CD4-positive, alpha-beta T cell treated with Interleukin-4 for 1 hour (primary cell): ENCODE results near the gene C6.
"Not testable (repeated sequence)": the region's sequence is repeated elsewhere in the genome, so short reads cannot be mapped to it uniquely, and the experiment has no call there.

Experiments used
- DNase-seq, 2 donors: peaks; one replicate each; pipeline ENCODE4 v3.0.0-alpha.2; 2020 to 2022

The C6 gene

DNA sequence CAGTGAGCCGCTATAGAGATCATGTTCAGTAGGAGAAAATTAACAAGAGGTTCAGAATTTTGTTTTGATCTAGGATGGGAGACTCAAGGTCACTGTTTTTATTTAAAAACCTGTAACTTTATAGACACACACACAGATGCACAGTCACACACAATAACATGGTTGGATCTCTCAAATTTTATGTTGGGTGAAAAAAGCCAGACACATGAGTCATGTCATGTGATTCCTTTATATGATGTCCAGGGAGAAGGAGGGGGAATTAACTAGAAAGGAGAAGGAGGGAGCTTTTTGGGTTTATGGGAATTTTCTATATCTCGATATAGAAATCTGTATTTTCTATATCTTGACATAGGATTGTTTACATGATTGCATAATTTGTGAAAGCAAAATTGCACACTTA is 17.1 kb downstream of the C6 start:
- no peak for DNase-seq

DNA sequence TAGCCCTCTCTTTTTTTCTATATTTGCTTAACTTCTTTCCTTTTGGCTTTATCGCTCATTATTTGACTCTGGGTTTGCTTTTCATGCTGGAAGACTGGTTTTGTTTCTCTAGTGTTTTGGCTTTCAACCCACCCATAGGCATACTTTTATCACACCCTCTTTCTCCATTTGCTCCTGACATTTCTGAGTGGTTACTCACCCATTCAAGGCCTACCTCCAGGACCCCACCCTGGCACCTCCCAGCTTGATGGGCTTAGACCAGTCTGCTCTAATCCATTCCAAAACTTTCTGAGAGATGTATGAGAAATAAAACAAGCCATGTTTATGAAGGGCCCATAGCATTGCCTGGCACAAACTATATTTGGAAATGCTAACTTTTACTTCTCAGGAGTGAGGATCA is 18.1 kb downstream of the C6 start:
- DNase-seq, result no peak

DNA sequence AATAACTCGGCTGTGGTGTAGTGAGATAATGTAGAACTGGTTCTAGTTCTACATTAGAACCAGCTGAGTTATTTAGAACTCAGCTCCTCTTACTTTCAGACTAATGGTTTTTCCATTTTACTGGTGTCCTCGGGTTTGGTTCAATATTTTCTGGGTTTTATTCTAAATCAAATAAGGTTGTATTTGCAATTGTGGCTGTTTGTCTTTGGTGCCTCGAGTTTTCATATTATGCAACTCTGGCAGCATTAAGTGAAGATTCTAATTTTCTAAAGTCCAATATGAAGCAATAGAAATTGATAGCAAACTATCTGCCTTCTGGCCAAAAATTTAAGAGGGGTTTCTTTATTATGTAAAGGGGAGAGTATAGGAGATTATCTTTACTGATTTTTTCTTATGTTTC is 19.0 kb downstream of the C6 start:
- DNase-seq, result no peak

DNA sequence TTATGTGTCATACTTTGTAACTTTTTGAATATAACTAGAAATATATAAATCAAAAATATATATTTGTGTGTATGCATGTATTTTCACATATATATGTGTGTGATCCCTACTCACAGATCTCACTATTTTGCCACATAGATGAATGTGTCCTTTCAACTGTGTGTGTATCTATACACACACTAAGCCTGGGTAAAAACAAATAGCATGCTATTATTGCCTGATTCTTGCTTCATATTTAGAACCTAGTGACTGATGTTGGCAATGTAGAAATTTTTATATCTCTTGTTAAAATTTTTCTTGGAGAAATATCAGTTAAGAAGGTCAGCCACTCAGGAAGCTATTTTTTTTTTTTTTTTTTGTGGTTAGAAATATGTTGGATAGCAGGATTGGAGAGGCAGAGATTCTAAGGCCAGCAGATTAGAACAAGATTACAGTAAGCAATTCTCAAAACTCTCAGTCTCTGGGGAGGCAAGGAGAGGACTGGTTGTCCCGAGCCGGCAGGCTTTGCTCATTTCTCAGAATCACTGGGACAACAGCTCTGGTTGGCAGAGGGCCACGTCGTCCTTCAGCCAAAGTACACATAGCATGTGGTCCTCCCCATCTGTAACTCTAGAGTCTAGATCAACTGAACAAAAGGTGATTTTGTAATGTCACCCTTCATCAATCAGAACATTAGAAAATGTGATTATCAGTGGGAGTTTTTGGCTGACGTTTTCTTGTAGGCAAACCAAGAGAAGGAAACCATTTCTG is 19.7 kb downstream of the C6 start:
- no peak for DNase-seq

DNA sequence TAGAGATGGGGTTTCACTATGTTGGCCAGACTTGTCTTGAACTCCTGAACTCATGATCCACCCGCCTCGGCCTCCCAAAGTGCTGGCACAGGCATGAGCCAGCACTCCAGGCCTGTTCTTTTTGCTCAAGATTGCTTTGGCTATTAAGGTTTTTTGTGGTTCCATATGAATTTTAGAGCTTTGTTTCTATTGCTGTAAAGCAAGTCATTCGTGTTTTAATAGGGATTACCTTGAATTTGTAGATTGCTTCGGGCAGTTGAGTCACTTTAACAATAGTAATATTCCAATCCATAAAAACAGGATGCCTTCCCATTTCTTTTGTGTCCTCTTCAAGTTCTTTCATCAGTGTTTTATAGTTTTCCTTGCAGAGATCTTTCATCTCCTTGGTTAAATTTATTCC is 22.1 kb downstream of the C6 start:
- no peak for DNase-seq

DNA sequence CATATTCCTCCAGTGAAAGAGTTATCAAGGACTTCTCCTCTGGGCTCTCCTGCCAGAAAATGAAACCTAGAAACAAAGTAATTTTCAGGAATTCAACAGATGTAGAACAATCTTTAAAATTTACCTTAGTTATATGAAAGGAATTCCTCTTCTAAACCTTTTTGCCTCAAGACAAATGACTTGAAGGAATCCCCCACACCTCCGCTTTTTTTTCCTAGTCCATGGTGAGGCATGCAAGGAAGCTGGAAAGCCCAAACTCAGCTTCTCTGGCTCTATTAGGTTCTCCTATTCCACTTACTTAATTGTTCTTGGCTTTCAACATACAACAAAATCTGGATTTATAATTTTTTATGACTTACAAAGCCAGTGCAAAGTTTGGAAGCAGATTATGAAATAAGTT is 27.2 kb downstream of the C6 start:
- no peak for DNase-seq

DNA sequence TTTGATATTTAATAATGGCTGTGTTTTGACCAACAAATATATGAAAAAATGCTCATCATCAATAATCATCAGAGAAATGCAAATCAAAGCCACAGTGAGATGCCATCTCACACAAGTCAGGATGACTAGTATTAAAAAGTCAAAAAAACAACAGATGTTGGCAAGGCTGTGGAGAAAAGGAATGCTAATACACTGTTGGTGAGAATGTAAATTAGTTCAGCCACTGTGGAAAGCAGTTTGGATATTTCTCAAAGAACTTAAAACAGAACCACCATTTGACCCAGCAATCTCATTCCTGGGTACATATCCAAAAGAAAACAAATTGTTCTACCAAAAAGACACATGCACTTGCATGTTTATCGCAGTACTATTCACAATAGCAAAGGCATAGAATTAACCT is 30.0 kb downstream of the C6 start:
- DNase-seq, result not testable (repeated sequence)

DNA sequence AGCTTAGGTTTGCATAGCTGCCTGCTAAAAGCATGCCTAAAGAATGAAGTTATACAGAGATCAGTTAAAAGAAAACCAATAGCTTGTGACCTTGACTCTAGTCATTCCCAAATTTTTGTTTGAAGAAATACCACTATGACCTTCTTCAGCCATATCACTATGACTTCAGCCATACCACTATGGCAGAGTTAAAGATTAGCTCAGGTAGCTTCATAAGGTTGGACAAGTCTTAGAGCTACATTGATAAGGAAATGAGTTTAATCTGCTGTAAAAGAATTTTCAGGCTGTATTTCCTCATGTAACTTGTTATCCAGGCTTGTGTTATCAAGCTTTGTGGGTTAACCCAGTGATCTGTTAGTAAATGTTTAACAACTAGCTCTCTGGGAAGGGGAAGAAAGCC is 30.7 kb downstream of the C6 start:
- DNase-seq, result no peak

DNA sequence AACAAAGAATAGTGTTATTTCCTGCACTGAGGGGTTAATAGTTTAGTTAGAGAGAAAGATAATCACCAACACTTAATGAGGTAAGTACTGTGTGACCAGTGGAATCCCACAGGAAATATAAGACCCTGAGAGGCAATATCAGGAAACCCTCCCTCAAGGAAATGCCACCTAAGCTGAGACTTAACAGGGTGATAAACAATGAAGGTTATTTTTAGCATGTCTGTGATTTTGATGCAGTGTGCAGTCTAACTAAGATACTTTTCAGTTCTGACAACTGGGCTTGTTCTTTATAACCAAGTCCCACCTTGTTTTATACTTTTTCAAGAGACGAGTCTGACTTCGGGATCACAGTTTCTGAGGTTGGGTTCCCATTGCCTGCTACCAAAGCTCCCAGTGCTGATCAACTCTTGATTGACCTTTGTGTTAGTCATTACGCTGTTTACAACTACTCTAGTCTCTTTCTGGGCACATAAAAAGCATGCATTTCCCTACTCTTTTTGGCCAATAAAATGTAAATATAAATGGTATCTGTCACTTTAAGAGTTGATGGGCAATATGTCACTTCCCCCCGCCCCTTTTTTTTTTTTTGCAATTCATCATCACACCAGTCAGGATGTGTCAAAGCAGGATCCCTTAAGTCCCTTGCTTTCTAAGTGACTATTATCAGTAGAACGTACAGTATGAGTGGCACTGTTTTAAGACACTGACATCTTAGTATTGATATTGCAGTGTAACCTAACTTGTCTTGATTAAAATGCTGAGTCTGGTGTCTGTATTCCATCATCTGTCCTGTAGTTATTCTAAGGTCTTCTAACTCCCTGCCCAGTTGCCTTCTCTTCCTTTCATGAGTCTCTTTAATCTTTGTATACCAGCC is 31.4 kb downstream of the C6 start:
- DNase-seq, result no peak

DNA sequence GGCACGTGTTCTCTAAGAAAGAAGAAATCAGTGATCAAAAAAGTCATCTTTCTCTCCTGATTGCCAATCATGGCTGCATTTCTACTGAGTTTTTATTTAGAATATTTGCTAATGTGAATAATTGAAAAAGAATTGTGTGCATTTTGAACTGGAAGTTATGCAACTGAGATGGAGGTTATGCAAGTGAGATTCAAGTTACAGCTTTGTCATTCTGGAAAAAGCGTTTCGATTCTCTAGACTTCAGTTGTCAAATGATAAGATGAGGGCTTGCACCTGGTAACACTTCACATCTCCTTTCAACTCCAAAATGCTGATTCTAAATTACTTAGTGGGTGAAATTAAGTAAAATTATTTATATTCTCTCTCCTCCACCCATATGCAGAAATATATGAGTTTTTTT is 36.4 kb downstream of the C6 start:
- no peak for DNase-seq

DNA sequence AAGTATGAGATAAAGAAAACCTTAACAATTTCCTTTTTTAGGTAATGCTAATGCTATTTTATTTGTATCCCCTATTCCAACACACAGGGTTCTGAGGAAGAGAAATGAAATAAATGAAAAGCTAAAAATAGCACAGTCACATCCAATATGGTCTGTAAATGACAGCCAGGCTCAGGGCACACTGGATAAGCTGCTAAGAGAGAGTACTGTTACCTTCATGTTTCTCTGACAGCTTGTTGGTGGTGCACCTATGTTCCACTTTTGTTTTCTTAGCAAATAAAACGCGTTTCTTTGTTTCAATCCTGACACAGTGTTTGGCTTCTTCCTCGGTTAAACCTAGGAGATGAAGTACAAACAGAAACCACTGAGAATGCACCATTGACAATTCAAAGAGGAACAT is 41.3 kb downstream of the C6 start:
- no peak for DNase-seq

DNA sequence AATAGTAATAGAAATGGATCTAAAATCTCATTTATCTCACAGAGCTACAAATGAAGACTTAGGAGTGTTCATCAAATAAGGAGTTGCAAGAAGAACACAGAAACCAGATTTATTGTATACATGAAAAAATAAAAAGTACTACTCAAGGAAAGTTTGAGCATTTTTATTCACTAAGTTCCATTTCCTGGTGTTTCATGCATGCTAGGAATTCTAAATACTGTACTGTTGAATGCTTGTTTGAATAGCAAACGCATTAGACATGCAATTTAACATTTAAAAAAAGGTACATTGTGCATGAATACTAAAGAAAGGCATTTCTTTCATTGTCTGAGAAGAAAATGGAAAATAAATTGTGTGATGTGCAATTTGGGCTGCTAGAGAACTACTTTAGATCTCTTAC is 52.1 kb downstream of the C6 start:
- DNase-seq, result no peak

DNA sequence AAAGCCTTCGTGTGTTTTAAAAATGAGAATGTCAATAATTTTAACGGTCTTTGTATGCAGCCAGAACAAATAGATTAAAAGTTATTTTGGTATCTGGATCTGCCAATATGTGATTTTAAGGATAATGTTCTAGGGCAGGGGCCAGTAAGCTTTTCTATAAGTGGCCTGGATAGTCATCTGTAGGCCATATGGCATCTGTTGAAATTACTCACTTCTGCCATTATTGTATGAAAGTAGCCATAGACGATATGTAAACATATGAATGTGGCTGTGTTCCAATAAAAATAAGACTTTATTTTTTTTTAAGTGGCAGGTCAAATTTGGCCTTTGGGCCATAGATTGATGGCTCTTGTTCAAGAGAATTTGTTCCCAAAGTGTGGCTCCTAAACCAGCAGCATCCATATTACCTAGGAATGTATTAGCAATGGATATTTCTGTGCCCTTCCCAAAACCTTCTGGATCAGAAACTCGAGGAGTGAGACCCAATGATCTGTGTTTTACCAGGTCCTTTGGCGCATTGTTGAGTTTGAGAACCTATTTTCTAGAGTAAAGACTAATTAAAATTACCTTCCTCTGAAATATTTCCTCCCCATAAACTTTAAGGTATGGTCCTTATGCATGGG is 55.9 kb downstream of the C6 start:
- DNase-seq, result no peak

DNA sequence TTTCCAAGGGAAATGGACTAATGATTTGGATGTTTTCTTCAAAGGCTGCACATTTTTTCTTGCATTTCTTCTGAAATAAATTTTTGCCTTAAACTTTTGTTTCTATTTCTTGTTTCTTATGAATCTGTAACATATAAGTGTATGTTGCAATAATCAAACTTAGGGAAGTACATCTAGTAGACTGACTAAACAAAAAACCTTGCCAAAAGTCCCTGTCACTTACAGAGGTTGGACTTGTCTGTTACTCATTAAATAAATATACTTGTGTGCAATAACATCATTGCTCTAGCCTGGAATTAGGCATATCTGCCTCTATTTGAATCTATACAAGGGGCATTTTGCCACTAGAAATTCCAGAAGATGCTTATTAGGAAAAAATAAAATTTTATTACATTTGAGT is 56.6 kb downstream of the C6 start:
- DNase-seq, result no peak

DNA sequence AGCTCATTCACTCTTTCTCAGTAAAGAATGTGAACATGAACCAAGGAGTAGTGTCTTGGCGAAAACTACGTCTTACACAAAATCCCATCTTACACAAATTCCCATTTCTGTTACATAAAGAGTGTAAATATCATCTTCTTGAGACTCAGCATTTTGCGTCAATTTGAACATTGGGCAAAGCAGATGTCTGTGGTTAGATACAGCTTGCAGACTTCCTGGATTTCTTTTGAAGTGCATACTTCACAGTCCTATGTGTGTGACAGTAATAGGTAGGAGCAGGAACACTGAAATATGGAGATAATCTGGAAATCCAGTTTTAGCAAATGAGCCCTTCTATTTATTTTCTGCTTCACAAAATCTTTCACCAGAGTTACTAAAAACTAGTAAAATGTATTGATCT is 58.8 kb downstream of the C6 start:
- DNase-seq, result no peak

DNA sequence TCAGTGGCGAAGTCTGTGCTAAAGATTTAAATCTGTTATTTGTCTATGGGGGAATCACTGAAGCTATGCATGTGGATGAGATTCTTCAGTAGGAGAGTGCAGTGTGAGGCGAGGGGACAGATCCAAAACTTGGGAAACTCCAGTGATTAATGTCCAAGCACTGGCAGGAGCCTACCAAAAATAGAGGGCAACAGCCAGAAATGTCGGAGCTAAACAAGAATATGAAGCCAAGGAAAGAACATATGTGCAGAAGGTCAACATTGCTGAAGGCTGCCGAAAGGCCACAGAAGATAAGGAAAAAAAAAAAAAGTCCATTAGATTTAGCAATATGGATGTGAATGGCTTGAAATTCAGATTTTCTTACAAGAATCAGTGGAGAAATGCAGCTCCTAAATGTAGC is 61.8 kb downstream of the C6 start:
- DNase-seq, result no peak

DNA sequence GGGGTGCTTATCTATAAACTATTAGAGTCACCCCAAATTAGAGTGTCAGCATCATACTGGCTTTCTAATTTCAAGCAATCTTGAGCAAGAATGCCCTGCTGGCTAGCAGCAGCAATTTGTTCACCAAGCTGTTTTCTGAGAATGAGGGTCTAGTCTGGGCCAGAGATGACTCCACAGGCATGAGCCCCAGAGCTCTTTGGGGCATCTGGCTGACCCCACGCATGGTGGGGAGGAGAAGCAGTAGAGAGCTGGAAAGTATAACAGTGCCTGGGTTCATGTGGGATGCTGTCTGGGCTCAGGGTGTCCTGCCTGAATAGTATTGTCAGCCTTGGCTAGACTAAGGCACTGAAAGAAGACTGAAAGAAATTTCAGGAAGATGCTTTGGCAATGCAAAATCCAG is 64.9 kb downstream of the C6 start:
- no peak for DNase-seq

DNA sequence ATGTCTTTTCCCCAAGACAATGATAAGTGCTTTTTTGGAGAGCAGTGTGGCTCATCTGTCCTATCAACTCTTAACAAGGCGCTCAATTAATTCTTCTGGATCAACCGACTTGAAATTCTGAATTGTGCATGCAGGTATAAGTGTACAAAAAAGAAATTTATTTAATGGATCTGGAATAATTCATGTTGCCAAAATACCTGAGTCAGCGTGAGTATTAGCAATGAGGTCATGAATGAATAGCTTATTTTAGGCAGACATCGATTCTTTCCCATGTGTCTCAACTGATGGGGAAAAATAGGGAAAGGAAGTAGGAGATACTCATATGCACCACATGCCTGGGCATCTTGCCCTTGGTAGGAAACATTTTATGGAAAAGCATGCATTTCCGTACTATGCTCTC is 68.0 kb downstream of the C6 start:
- no peak for DNase-seq

DNA sequence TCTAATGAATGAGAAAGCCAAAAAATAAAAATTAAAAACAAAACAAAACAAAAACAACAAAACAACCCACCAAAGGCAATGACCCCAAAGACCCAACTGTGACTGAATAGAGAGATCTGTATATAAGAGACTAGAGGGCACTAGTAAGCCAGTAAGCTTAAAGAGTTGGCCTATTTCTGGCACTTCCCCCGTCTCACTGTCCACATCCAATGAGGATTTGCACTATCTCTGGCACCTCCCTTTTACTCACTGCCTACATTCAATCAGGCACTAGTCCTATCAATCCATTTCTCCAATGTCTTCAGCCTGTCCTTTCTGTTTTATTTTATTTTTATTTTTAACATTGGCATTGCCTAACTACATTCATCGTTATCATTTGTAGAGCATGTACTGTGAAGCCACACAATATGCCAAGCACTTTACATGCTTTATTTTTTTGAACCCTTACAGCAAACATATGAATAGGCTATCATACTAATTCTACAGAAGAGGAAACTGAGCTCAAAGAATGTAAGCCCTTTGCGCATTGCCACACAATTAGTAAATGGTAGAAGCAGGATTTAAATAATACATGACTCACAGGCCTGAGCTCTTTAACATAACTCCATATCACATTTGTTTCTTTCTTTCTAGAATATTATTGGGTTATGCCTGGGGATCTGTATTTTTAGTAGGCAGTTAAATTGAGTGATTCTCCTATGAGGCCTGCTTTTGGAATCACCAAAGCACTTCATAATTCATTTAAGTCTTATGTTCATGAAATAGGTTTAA is 70.0 kb downstream of the C6 start:
- no peak for DNase-seq

DNA sequence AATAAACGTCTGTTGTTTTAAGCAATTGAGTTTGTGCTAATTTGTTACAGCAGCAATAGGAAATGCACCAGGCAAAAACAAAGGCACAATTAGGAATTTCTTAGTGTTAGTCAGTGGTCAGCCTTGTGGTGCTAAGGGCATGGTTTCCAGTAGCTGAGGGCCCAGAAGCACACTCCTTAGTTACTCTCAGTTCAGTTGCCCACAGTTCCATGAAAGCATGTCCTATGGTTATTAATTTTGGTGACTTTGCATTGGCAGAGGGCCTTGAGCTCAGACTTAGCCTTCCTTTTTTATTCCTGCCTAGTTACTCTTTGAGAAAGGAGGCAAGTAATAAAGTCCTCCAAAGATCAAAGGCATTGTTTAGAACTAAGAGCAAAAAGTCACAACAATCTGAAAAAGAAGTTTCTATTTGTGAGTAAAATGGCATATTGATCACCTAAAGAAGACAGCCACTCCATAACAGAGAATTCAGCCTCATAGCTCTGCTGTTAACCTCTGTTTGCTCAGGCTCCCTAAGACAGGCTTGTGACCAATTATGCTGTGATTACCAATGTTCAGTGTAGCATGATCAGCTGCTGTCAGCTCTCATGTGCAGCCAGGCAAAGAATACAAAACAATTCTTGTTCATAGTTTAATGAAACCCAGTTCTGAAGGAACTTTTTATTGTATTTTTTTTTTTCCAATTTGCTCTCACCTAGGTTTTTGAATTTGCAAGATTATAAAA is 85.2 kb downstream of the C6 start:
- DNase-seq, result no peak

DNA sequence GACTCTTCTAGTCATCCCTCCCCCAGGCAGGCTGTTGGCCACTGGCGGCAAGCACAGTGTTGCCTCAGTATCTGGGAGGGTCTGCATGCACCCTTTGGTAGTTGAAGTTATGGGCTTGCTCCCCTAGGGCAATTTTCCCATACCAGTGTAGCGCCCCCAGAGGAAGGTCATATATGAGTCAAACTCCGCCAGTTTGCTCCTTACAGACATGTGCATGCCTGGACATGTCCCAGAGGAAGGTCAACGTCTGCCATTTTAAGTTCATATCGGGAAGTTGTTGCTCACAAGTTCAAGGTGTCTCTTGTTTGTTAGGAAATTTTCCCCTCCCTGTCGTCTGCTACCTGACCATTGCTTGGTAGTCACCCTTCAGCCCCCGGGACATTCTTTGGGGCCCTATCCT is 90.9 kb downstream of the C6 start:
- no peak for DNase-seq

DNA sequence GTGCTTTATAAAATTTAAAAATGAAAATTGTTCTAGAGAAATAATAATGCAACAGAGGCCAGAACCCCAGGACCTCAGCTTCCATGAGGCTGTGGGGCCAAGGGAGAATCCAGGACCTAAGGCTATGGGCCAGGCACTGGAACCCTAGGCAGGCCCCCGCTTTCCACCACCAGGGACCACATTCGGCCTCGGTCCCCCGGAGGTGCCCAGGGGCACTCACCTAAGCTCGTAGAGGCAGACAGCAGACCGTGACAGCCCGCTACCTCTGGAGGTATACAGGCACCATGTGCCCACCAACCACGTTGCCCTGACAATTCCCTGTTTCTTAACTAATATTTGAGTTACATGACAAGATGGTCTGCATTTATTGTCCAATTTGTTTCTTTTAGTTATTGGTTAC is 92.7 kb downstream of the C6 start:
- no peak for DNase-seq

DNA sequence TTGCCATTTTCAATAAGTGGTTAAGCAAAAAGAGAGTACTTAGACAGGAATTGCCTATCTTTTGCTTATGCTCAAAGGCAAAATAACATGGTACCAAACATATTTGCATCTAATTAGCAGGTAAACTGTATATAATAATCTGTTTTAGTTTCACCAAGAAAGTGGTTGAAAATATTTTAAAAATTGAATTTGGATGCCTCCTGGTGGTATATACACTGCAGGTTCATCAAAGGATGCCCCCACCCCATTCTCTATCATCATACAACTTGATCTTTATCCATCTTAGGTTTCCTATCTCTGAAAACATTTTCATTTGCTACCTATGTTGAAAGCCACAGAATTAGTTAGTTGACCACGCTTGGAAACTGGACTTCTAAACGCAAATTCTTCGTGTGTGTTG is 95.2 kb downstream of the C6 start:
- no peak for DNase-seq
